Measurements from ENCODE around the gene PNPLA2. TPM values are rescaled to one million over a fixed set of nuclear protein-coding genes. Genes with fewer than 3 reads are reported as not detected.

PNPLA2 gene, protein sequence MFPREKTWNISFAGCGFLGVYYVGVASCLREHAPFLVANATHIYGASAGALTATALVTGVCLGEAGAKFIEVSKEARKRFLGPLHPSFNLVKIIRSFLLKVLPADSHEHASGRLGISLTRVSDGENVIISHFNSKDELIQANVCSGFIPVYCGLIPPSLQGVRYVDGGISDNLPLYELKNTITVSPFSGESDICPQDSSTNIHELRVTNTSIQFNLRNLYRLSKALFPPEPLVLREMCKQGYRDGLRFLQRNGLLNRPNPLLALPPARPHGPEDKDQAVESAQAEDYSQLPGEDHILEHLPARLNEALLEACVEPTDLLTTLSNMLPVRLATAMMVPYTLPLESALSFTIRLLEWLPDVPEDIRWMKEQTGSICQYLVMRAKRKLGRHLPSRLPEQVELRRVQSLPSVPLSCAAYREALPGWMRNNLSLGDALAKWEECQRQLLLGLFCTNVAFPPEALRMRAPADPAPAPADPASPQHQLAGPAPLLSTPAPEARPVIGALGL
- total RNA-seq = 25.7 and 47.6 TPM in 2 replicates

DNA sequence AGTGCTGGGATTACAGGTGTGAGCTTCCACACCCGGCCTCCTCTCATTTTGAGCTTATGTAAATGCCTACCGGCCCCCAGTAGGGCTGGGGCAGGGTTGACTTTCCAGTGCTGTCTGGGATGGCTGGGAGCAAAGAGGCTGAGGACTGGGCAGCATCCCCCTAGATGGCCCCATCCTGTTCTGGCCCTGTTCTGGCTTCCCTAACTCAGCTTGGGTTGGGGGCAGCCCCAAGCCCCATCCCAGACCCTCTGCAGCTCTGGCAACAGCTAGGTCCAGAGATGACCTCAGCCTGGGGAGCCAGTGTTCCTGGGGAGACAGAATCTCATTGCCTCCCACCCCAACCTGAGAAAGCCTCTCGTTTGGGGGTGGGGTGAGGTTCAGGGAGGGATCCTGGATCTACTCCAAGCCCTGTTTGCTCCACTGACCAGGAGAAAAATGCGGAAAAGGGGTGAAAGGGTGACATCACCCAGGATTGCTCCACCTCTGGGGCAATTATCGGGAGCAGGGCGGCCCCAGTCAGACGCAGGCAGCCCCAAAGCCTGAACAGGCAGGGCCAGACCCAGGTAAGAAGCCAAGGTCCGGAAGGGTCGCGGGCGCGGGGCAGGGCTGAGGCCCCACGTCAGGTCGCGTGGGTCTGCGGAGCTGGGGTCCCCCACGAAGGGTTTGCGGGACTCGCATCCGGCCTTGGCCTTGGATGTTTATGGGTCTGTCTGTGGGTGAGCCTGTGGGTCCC, at the start of gene PNPLA2:
Gene PNPLA2 (plus strand): TSS at position 519 of the 733 bp plus-strand sequence. CDS start 805 bp downstream, outside the sequence.

DNA sequence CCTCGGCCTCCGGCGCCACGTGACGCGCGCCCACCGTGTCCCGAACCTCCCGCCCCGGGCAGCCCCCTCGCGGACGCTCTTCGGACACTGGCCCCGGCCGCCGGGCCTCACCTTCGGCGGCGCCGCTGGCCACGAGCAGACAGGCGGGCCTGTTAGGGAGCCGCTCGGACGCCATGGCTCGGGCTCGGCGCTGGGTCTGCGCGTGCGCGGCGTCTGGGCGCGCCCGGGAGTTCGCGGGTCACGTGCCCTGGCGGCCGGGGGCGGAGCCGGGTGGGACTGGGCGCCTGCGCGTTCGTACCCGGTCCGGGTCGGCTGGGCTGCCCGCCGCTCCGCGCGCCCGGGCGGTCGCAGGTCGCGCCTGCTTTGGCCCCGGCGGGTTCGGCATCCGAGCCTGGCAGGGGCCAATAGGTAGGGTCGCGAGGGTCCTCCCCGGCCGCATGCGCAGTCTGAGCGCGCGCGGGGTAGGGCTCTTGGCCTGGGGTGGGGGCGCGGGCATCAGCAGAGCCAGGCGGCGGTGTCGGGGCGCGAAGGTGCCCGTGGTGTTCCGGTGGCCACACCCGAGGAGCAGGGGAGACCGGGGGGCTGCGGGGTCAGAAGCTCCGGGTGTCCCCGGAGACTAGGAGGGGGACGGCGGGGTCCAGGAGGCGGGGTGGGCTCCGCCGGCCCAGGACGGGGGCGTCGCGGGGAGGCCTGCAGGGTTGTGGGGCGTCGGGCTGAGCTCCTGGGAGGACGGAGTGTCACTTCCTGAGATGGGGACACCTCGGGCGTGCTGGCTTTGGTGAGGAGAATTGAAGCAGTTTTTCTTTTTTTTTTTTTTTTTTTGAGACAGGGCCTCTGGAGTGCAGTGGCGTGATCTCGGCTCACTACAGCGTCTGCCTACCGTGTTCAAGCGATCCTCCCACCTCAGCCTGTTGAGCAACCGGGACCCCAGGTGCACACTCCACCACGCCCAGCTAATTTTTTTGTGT, 41.1 kb upstream of the PNPLA2 start, which contains the start of gene GATD1:
Gene GATD1 (minus strand): TSS at position 200 of the 968 bp plus-strand sequence. CDS start 25 bp downstream, at position 175.

DNA sequence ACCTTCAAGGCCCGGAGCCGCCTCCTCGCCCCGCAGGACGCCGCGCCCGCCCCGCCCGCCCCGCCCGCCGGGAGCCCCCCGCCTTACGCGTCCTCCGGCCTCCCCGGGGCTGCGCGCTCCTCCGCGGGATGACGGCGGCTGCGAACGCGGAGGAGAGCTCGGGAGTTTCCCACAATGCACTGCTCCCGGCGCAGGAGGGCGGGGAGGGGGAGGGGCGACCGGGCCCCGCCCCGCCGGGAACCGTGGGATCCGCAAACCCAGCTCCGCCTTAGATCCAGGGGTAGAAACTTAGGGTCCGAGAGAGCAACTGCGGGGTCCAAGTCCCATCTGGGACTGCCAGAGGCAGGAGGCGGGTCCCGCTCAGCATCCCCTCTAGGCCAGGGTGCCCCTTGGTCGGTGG, 28.8 kb upstream of the PNPLA2 start, which contains the start of gene CEND1:
Gene CEND1 (minus strand): TSS at position 148 of the 400 bp plus-strand sequence. CDS start 1,514 bp downstream, outside the sequence.

DNA sequence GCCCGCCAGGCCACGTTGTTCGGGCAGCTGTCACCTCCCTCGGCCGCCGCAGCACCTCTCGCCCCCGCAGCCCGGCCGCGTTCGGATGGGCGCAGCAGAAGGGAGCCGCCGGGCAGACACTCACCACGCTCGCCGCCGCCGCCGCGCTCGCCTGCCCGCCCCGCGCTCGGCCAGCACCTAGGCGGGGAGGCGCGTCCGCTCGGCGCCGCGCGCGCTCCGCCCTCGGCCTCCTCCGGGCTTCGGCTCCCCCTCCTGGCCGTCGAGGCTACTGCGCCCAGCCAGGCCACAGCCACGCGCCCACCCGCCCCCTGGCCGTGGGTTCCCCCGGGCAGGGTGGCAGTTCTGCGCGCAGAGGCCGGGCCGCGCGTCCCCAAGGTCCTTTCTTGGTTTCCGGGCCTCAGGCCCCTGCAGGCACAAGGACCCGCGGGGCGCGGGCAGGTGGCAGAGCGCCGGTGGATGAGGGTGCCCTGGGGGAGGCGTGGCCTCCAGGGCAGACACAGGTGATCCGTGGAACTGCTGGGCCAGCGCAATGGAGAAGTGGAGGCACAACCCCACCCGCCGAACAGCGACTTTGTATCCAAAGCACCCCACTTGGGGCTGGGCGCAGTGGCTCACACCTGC, 20.5 kb upstream of the PNPLA2 start, which contains the start of gene SLC25A22:
Gene SLC25A22 (minus strand): TSS at position 189 of the 621 bp plus-strand sequence. CDS start 3,275 bp downstream, outside the sequence.

DNA sequence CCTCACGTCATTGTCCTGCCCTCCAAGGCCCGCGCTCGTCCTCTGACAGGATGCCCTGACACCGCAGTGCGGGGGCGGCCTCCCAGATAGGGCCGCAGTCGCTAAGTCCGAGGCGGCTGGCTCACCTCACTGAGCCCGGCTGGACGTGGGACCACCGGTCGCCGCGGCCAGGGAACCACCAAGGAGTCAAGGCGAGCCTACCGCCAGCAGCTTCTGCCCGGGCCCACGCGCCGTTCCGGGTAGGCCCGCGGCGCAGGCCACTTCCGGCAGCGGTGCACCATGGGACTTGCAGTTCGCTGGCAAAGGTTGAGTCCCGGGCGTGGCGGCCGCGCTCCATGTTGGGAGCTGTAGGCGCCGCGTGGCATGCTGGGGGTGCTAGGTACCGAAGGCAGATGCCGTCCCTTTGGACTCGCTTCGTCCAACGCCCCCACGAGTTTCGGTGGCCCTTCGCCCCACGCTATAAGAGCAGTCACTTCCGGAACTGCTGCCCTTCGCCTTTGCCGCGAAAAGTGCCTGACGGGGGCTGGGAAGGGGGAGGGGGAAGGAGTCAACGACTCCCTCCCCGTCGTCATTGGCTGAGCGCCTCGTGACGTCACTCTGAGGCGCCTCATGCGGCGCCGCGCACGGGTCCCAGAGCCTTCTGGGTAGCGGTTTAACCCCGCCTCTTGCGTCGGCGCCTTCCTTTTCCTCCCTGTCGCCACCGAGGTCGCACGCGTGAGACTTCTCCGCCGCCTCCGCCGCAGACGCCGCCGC, 9.3 kb upstream of the PNPLA2 start, which contains the start of gene RPLP2:
Gene RPLP2 (plus strand): TSS at position 681 of the 753 bp plus-strand sequence. CDS start 268 bp downstream, outside the sequence.

DNA sequence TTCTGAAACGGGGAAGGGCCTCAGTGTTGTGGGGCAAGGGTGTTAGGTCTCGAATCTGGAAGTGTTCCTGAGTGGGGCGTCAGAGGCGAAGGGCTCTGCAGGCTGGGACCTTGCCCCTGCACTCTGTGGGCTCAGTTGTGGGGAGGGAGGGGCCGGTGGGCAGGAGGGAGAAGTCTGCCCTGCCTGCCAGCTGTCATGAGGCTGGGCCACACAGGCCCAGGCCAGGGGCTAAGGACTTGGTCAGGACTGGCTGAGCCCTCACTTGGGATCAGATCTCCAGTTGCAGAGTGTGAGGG, 9.1 kb downstream of the PNPLA2 start, which contains the start of gene CRACR2B:
Gene CRACR2B (plus strand): TSS at position 23 of the 296 bp plus-strand sequence. CDS start 689 bp downstream, outside the sequence.

DNA sequence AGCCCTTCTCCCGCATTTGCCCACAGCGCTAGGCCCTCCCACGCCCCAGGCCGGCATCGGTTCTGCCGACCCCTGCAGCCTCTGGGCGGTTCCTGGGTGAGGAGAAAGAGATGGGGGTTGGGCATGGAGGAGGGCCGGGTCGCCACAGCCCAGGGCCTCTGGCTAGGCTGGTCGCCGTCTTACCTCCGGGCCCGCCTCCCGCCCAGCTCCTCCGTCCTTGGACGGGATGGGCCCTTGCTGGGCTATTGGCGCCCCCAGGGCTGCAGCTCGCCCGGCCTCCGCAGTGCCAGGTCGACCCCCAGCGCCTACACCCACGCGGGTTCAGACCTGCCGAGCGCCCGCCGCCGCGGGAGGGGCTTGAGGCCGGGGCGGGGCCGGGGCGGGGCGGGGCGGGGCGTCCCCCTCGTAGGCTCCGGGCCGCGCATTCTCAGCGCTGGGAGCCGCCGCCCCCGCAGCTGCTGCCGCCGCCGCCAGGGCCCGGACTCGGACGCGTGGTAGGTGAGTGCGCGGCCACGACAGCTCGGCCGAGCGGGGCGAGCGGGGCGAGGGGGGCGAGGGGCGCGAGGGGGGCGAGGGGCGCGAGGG, 13.9 kb downstream of the PNPLA2 start, which contains the start of gene CD151:
Gene CD151 (plus strand): TSS at position 424 of the 585 bp plus-strand sequence. CDS start 3,118 bp downstream, outside the sequence.

DNA sequence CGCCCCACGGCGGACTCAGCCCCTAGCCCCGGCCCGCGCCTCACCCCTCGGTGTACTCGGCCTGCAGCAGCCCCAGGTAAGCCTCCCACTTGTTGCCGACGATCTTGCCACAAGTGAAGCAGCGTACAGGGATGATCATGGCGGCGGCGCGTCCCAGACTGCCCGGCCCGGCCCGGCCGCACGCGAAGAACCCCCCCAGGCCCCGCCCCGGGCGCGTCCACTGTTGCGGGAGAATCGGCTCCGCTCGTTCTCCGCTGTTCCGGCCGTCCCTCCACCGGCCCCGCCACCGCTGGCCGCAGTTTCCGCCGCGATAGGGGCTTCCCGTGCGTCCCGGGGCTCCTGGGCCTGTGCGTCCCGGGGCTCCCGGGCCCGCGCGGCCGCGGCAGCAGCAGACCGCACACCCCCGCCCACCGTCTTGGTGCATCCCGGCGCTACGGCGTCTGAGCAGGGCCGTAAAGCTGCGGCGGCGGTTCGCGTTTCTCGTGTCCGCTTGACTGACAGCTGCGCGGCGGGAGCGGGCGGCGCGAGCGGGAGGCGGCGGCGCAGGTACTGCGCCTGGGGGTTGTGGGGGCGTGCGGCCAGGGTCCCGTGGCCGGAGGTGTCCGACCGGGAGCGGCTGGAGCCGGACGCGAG, 23.8 kb downstream of the PNPLA2 start, which contains the start of the genes POLR2L and TSPAN4:
Gene POLR2L (minus strand): TSS at position 160 of the 633 bp plus-strand sequence. CDS start 21 bp downstream, at position 139.
Gene TSPAN4 (plus strand): TSS at position 483 of the 633 bp plus-strand sequence. CDS start 7,453 bp downstream, outside the sequence.

Other genes starting within 250 kb of the PNPLA2 start
- 21.2 and 29.8 TPM in 2 replicates for gene PHRF1, start 242.4 kb upstream of the PNPLA2 start, total RNA-seq
- 7.7 and 11.9 TPM in 2 replicates for gene IRF7, start 203.0 kb upstream of the PNPLA2 start, total RNA-seq
- under 0.01 TPM in 1 of 2 replicates, not detected in the other for gene CDHR5, start 194.0 kb upstream of the PNPLA2 start, total RNA-seq
- not detected in 2 replicates for gene SCT, start 191.7 kb upstream of the PNPLA2 start, total RNA-seq
- not detected in 2 replicates for gene DRD4, start 181.6 kb upstream of the PNPLA2 start, total RNA-seq
- gene DEAF1, start 123.7 kb upstream of the PNPLA2 start, total RNA-seq = 26.6 and 58.4 TPM in 2 replicates
- 13.7 and 14.8 TPM in 2 replicates for gene TMEM80, start 123.1 kb upstream of the PNPLA2 start, total RNA-seq
- 68.4 and 125 TPM in 2 replicates for gene EPS8L2, start 112.7 kb upstream of the PNPLA2 start, total RNA-seq
- gene TALDO1, start 71.5 kb upstream of the PNPLA2 start, total RNA-seq = 166 and 171 TPM in 2 replicates
- gene GATD1, start 41.4 kb upstream of the PNPLA2 start, total RNA-seq = 29.7 and 58.1 TPM in 2 replicates
- 2.2 and 2.8 TPM in 2 replicates for gene CEND1, start 28.8 kb upstream of the PNPLA2 start, total RNA-seq
- gene SLC25A22, start 20.6 kb upstream of the PNPLA2 start, total RNA-seq = 16.0 and 33.7 TPM in 2 replicates
- 11.2 and 26.1 TPM in 2 replicates for gene PIDD1, start 13.7 kb upstream of the PNPLA2 start, total RNA-seq
- gene RPLP2, start 8.9 kb upstream of the PNPLA2 start, total RNA-seq = 271 and 337 TPM in 2 replicates
- gene CRACR2B, start 9.0 kb downstream of the PNPLA2 start, total RNA-seq = 1.5 and 1.7 TPM in 2 replicates
- 440 and 727 TPM in 2 replicates for gene CD151, start 14.0 kb downstream of the PNPLA2 start, total RNA-seq
- gene POLR2L, start 23.6 kb downstream of the PNPLA2 start, total RNA-seq = 96.4 and 291 TPM in 2 replicates
- gene TSPAN4, start 23.9 kb downstream of the PNPLA2 start, total RNA-seq = 207 and 235 TPM in 2 replicates
- gene CHID1, start 91.9 kb downstream of the PNPLA2 start, total RNA-seq = 67.3 and 102 TPM in 2 replicates
- 38.3 and 45.8 TPM in 2 replicates for gene AP2A2, start 107.0 kb downstream of the PNPLA2 start, total RNA-seq
- gene MUC6, start 217.8 kb downstream of the PNPLA2 start, total RNA-seq = under 0.01 TPM in 1 of 2 replicates, not detected in the other

Data from smooth muscle cell of trachea (primary cell).